Measurements from ENCODE around the gene SRCAP. TPM values are rescaled to one million over a fixed set of nuclear protein-coding genes. Genes with fewer than 3 reads are reported as not detected.

The SRCAP gene
- polyA plus RNA-seq (ENCODE audit: insufficient read length in 10 of 10), result 10 to 100 TPM; 19.8 to 25.7 (median 23.4) TPM
- long read RNA-seq, donor 1, partial matches to known transcripts, result 0 of 2 reads
- long read RNA-seq, donor 1, other reads (novel, unspliced or antisense), result 0 of 2 reads
- long read RNA-seq, donor 2, partial matches to known transcripts, result 0 of 2 reads
- long read RNA-seq, donor 2, other reads (novel, unspliced or antisense), result 0 of 2 reads
- long read RNA-seq, donor 3, result 0 reads
- long read RNA-seq, donor 4, partial matches to known transcripts, result 0 of 2 reads
- long read RNA-seq, donor 4, other reads (novel, unspliced or antisense), result 0 of 2 reads
- long read RNA-seq, donor 5, transcript SRCAP-203 (4 exons, 836 nt), result major isoform, 7 of 22 reads
- long read RNA-seq, donor 5, partial matches to known transcripts, result 15 of 22 reads
- long read RNA-seq, donor 5, other reads (novel, unspliced or antisense), result 0 of 22 reads
- long read RNA-seq, donor 6, partial matches to known transcripts, result 0 of 1 reads
- long read RNA-seq, donor 6, other reads (novel, unspliced or antisense), result 0 of 1 reads
- long read RNA-seq, donor 7, result 0 reads
- long read RNA-seq, donor 8, result 0 reads
- long read RNA-seq, donor 9, result 0 reads

DNA sequence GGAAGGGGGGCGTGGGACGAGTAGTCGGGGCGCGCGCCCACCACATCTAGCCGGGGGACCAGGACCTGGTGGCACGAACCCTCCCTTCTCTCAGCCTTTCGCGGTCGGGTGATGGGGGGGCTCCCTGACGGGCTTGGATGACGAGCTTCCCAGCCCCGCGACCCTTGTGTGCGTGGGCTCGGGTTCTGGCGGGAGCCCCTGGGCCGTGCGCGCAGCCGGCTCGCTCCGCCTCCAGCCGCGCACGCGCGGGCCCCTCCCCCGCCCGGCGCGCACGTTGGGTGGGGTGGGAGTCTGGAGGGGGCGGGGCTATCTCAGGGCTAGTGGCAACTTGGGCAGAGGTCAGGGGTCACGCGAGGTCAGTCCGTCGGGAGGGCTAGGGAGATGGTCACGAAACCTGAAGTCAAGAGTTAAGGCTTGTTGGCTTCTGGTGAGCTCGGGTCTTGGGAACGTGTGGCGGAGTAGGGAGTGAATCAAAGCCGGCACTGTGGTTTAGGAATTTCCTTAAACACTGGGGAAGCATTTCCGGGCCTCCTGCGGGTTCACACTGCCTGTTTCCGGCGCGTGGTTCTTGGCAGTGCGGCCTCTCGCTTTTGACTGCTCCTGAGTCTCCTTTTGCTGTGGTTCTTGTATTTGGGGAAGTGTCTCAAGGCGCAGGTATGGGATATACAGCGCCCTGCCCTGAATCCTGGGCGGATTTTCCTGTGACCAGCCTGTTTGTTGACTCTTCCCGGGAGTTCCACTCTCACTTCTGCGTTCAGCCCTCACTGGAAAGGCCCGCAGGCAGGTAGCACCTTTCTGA lies at the start of gene SRCAP:
SRCAP (plus strand) TSS at position 356 of the 799 bp plus-strand sequence. CDS start 1,654 bp downstream, outside the sequence.
- peak; percentile 78 to 94 (median 89) for DNase-seq

DNA sequence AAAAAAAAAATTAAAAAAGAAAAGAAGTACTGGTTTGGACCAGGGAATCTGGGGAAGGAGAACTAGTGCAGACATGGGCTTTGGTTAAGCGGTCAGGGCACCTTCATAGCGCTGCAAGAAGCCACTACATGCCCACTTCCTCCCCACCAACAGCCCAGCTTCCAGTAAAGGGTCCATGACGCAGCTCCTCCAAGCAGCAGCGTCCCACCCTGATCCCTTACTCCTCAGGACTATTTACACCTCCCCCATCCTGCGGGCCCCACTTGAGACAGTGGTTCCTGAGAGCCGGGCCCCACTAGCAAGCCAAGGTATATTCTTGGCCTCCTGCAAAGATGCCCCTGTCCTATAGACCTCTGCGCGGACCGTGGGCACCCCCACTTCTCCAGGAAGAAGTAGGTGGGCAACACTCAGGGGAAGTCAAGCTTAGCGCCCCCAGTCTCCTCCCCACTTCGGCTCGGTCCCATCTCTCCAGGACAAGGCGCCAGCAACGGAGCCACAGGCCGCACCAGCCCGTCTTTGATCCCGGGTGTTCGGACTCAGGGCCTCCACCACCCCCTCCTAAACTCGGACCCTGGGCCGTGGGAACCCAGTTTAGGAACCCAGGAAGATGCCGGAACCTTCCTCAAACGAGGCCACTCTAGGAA lies 49.1 kb upstream of the SRCAP start:
- no peak for DNase-seq

DNA sequence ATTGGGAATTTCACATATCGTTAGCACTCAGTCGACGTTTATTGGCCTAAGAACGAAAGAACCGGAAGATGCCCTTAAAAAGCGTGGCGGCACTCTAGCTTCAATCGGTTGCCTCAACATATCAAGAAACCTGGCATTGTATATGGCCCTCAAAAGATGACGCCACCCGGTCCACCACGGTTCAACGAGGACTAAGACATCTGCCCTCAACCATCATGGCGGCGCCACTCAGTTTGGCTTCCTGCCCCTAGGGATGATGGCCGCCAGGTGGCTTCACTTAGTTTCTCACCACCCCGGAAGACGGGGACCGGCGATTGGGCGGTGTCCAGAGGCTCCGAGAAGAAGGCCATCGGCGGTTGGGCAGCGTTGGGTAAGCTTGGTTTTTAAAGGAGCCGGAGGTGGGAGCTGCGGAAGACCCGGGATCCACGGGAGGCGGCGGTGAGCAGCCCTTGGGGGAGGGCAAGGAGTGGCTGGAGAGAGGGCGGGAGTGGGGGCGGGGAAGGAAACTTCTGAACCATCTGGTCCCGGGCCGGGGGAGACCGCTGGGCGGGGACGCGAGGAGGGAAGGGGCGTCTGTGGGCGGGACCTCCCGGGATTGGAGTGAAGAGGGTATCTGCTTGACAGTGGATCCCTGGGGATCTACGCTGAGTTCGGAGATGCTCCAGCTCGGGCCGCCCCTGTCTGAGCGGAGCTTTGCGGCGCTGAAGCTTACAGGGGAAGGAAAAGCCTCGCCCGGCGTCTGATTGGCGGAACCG lies 48.4 kb upstream of the SRCAP start, which contains the start of gene PRR14:
PRR14 (plus strand) TSS at position 592 of the 755 bp plus-strand sequence. CDS start 686 bp downstream, outside the sequence.
- peak; percentile 99 to 100 (median 100) for DNase-seq

DNA sequence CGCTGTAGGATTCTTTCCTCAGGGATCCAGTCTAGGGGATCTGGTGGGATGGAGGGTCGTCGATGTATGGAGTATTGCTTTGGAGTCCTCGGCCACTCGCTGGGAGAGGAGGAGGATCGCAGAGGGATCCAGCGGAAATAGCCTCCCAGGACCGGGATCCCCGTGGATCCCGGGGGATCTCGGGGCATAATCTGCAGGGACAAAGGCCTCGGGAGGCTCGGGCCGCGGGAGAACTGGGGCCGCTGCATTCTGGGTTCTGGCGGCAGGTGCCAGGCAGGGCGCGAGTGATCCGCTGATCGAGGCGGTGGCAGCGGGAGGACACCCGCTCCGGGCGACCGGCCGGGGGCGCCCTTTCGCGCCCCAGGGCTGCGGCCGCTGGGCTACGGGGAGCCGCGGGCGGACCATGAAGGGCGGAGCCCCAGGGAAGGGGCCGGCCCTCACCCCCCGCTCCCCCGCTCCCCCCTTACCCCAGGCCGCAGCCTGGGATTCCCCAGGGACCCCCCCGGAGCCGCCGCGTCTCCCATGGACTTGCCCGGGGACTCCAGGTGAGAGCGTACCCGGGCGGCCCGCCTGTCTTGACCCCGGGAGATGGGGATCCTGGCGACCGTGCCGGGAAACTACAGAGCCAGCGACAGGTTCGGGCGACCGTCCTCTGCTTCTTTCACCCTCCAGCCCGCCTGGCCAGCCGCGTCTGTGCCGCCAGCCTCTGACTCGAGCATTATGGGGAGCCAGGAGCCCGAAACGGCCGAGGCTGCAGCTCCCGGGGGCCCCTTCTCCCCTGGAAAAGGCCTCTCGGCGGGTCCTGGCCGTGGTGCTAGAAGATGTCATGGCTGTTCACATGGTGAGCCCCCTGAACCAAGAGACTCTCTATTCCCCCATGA lies 47.6 kb upstream of the SRCAP start:
- DNase-seq, result peak in 1 of 3 donors; percentile 54

DNA sequence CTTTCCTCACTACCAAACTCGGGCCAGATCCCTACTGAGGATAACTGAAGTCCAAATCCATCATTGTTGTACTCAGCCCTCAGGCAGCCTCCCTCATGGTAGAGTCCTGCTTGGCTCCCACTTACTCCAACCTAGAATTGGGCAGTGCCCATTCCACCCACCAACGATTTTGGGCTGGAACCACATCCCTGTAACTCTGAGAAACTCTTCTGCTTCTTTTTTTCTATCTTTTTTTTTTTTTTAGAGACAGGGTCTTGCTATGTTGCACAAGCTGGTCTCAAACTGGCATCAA lies 47.0 kb upstream of the SRCAP start:
- DNase-seq, result no peak

DNA sequence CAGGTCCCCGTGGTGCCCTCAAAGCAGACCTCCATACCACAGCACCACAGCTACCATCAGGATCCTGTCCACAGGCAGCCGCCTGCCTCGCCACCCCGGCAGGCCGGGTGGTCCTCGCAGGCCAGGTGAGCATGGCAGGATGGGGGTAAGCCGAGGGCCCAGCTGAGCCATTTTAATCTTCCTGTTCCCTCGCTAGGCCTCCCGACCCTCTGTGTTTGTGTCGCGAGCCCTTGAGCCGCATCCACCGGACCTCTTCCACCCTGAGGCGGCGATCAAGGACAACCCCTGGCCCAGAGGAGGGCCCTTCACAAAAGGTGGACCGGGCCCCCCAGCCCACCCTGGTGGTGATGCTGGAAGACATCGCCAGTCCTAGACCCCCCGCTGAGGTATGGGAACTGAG lies 46.3 kb upstream of the SRCAP start:
- DNase-seq, result no peak

DNA sequence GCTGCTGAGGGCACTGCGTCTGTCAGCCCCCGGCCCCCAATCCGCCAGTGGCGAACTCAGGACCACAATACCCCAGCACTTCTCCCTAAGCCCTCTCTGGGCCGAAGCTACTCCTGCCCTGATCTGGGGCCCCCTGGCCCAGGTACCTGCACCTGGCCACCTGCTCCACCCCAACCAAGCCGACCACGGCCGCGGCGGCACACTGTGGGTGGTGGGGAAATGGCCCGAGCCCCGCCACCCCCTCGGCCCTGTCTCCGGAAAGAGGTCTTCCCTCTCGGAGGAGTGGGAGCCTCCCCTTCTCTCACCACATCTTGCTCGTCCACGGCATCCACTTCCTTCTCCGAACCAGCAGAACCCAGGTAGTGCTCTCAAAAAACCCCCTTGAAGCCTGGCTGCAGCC lies 44.1 kb upstream of the SRCAP start:
- DNase-seq, result no peak

DNA sequence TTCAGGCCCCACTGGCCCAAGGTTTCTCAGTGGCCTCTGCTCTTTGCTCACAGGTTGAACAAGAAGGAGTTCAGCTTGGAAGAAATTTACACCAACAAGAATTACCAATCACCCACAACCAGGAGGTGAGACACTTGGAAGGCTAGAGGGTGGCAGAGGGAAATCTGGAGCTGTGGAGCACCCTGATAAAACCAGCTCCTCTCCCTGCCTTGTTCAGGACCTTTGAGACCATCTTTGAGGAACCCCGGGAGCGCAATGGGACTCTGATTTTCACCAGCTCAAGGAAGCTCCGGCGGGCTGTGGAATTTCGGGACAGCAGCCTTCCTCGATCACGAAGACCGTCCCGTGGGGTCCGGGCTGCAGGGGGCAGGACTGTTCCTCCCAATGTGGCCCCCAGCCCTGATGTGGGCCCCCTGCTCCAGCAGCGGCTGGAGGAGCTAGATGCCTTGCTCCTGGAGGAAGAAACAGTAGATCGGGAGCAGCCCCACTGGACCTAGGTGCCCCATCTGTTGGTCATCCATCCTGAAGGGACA lies 43.1 kb upstream of the SRCAP start:
- no peak for DNase-seq

DNA sequence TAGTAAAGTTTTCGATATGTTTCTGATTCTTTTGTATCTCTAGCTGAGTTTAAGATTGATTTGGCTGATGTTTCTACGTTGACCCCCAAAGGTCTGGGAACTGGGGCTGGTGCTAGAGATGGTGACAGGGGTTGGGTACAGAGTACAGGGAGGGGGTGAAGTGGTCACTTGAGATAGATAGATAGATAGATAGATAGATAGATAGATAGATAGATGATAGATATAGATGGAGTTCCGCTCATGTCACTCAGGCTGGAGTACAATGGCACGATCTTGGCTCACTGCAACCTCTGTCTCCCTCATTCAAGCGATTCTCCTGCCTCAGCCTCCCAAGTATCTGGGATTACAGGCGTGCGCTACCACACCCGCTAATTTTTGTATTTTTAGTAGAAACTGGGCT lies 42.6 kb upstream of the SRCAP start:
- no peak for DNase-seq

DNA sequence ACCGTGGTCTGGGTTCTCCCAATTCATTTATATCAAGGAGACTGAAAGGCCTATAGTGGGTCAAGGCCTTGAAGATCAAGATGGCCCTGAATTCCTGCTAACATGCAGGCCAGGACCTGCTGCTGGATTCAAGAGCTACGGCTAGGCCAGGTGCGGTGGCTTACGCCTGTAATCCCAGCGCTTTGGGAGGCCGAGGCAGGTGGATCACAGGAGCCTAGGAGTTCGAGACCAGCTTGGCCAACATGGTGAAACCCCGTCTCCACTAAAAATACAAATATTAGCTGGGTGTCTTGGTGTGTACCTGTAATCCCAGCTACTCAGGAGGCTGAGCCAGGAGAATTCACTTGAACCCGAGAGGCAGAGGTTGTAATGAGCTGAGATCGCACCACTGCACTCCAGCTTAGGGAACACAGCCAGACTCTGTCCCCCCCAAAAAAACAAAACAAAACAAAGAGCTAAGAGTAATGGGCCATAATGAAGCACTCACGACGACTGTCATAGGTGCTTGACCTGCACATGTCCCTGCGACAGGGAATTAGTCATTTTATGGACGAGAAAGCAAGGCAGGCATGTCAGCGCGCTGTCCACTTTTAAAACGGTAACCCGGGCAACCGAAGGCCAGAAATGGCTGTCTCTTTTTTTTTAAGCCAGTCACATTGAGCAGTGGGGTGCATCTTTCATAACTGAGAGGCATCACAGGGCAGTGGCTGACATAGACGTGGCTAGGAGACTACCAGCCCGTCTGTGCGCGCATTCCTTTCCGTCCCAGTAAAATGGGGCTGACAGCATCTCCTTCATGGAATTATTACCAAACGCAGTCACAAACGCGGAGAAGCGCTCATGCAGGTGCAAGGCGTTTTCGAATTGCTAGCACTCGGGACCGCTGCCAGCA lies 41.8 kb upstream of the SRCAP start:
- no peak for DNase-seq

DNA sequence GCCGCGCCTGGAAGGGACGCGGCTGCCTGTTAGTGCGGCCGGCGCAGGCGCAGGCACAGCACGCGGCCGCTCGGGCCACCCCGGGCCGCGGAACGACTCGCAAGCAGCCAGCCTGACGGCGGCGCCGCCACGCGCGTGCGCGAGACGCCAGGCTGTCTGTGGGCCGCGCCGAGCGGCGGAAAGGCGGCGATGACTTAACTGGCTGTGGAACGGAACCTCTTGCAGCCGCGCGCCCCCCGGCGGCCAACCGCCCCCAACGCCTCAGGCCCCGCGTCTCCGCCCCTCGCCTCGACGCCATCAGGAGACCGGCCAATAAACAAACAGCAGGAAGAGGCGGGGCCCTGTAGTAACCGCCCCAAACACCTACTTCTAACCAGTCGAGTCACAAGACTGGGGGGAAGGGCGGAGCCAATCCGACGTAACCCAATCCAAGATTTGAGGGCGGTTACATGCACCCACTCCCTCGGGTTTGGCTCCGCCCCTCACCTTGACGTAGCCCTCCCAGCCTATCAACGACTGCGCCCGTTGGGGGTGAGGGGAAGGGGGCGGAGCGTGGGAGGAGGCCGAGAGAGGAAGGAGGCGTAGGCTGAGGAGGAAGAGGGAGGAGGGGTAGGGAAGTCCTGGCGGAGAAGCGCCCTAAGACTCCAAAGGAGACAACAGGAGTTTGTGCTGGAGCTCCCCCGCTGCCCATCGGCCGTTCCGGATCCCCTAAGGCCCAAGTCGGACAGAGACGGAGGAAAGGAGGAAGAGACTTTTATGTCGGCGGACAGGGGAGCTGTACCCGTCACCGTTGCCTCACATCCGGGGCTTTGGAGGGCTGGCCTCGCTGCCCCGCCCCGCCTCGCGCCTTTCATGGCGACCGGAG lies 40.9 kb upstream of the SRCAP start, which contains the start of gene FBRS:
FBRS (plus strand) TSS at position 566 of the 865 bp plus-strand sequence. CDS start 1,088 bp downstream, outside the sequence.
- peak; percentile 100 for DNase-seq

DNA sequence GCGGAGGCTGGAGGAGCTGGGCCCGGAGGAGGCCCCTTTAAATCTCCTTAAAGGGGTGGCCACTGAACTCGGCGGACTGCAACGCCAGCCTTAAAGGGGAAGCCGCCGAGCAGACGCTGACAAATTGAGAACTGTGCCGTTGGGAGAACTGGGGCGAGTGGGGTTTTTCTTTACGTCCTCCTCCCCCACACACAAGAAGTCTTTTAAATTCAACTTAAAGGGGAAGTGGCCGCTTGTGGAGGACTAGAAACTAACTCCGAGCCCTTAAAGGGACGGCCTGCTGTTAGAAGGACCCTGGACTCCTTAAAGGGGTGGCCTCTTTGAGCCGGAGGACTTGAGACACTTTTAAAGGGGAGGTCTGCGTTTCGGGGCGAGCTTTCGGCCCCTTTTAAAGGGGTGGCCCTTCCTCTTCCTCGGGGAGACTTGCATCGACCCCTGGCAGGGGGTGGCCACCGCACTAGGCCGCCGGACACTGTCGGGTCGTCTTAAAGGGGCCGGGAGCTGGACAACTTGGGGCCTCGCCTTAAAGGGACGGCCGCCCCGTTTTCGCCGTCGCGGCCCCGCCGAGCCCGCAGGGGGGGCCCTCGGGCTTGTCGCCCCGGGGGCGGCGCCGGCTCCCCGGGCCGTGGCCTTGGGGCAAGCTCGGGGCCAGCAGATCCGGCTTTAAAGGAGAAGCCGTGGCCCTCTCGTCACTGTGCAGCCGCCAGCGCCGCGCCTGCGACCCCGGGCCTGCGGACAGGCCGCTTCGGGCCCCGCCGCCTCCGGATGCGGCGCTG lies 40.1 kb upstream of the SRCAP start:
- DNase-seq, result peak; percentile 93 to 99 (median 98)

DNA sequence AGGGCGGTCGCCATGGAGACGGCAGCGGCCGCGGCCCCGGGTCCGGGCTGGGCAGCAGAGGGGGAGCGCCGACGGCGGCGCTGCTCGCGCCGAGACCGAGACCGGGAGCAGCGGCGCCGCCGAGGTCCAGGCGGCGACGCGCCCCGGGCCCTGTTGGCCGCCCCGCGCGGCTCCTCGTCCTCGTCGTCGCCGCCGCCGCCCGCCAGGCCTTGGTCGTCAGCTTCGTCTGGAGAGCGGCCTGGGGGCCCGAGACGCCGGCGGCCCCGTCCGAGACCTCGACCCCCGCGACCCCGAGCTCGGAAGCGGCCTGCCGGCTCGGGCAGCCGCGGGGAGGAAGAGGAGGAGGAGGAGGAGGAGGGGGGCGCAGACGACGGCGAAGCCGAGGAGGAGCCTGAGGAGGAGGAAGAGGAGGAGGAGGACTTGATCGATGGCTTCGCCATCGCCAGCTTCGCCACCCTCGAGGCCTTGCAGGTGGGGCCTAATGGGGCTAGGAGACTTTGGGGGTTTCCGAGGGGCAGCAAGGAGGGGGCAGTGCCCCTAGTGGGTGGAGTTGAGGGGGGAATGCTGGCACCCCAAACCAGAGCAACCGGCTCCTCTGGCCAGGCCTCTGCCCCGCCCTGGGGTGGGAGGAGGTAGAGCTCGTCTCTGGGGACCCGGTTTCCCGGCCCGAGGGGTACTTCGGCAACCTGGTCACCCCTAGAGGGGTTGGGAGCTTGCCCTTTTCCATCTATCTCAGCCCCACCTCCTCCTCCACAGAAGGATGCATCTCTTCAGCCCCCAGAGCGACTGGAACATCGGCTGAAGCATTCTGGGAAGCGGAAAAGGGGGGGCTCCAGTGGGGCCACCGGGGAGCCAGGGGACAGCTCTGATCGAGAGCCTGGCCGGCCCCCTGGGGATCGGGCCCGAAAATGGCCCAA lies 39.2 kb upstream of the SRCAP start:
- peak in 2 of 3 donors; percentile 27 to 60 for DNase-seq

DNA sequence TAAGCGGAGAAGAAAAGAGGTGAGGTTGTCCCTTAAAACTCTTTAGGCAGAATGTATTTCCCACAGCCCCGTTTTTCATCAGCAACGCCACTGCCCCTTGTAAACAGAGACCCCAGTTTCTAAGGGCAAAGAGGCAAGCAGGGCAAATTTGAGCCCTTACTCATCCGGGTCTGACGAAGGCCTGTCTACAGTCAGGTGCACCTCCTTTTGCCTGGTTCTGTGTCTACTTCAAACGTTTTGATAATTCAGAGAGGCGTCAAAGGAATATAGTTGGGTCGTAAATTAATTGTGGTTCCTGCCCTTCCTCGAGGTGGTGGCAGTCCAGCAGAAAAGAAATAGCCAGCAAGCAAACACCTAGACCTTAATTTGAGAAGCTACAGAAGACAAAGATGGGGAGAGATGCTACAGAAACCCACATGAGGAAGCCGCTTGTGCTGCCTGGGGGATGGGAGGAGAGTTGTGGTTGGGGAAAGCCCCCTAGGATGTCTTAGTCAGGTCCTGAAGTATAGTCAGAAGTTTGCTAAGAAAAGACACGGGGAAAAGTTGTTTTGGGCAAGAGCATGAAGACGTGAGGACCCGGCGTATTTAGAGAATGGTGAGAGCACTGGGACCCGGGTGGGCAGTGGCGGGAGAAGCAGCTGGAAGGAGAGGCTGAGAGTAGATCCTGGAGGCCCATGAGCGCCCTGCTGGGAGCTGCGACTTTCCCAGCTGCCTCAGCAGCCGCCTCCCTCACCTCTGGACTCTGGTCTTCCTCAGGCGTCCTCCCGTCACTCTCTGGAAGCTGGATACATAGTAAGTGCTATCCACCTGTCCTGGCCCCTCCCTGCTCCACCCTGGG lies 38.3 kb upstream of the SRCAP start:
- DNase-seq, result no peak

DNA sequence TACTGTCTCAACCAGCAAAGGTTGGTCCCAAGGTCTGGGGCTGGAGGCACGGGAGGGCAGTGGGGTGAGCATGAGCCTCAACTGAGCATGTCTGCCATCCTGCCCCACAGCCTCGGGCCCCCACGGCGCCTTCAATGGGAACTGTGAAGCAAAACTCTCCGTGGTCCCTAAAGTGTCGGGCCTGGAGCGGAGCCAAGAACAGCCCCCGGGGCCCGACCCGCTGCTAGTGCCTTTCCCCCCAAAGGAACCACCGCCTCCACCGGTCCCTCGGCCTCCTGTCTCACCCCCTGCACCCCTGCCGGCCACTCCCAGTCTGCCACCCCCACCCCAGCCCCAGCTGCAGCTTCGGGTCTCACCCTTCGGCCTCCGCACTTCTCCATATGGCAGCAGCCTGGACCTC lies 36.5 kb upstream of the SRCAP start:
- no peak for DNase-seq
